ENCODE results near the gene KCNH4. TPM values are rescaled to one million over a fixed set of nuclear protein-coding genes. Genes with fewer than 3 reads are reported as not detected.
A peak's percentile ranks its signal among the peaks of the same experiment; 100 is the strongest.

KCNH4 gene
- total RNA-seq, 6 experiments from 2014 or later = 0.11 TPM; not detected in 5

- no peaks in the 10 kb centered on the region for H3K9me3 ChIP-seq
- 50% methylated on average over 1 of the region's 4 CpGs for WGBS (ENCODE audit: insufficient coverage, low coverage, low lambda C conversion rate, missing lambda C conversion rate)
- TF ChIP-seq CTCF (IDR thresholded peaks at IDR 0.05) (no peak), POLR2A (IDR thresholded peaks at IDR 0.05) (no peak)
- no peak for DNase-seq
- H3K4me1 ChIP-seq = peaks cover 0 to 64% (median 20%) of the 10 kb centered on the region in 4 donors
- intact Hi-C loops (cut with DNase I) = no loop called here
- no peaks in the 10 kb centered on the region for H3K27me3 ChIP-seq
- no peak for ATAC-seq
- H3K27ac ChIP-seq = peak overlapping the region in 2 of 3 donors; percentile 36 to 93
- H3K36me3 ChIP-seq = peaks cover 0 to 15% (median 5%) of the 10 kb centered on the region in 4 donors
- no peak overlapping the region for H3K4me3 ChIP-seq
Observed at GRCh38 chr17:42133461-42134041, 47.4 kb downstream of the KCNH4 start.

- no peak for TF ChIP-seq CTCF (IDR thresholded peaks at IDR 0.05)
- TF ChIP-seq POLR2A (IDR thresholded peaks at IDR 0.05) = no peak
- Histone ChIP-seq H3K36me3 (peaks cover 0 to 21% (median 8%) of the 10 kb centered on the region in 4 donors), H3K9me3 (no peaks in the 10 kb centered on the region), H3K4me3 (no peak overlapping the region), H3K27ac (peak overlapping the region in 2 of 3 donors; percentile 13 to 93), H3K4me1 (peaks cover 0 to 62% (median 20%) of the 10 kb centered on the region in 4 donors), H3K27me3 (no peaks in the 10 kb centered on the region)
- 69% methylated on average over 3 of the region's 3 CpGs for WGBS (ENCODE audit: insufficient coverage, low coverage, low lambda C conversion rate, missing lambda C conversion rate)
- no peak for ATAC-seq
- no peak for DNase-seq
- intact Hi-C loops (cut with DNase I) = no loop called here
Observed at GRCh38 chr17:42132941-42133340, 48.0 kb downstream of the KCNH4 start.

GRCh38 chr17:42131981-42132432, 48.9 kb downstream of the KCNH4 start:
- intact Hi-C loops (cut with DNase I) = no loop called here
- no peak overlapping the region for H3K4me3 ChIP-seq
- peak overlapping the region; percentile 36 to 93 (median 49) for H3K27ac ChIP-seq
- no peaks in the 10 kb centered on the region for H3K9me3 ChIP-seq
- 44% methylated on average over 4 of the region's 4 CpGs for WGBS (ENCODE audit: insufficient coverage, low coverage, low lambda C conversion rate, missing lambda C conversion rate)
- TF ChIP-seq POLR2A (IDR thresholded peaks at IDR 0.05) (no peak), CTCF (IDR thresholded peaks at IDR 0.05) (no peak)
- peaks cover 0 to 31% (median 14%) of the 10 kb centered on the region in 4 donors for H3K36me3 ChIP-seq
- DNase-seq (no peak), ATAC-seq (peak in 1 of 4 donors; percentile 2)
- peaks cover 0 to 57% (median 18%) of the 10 kb centered on the region in 4 donors for H3K4me1 ChIP-seq
- H3K27me3 ChIP-seq = no peaks in the 10 kb centered on the region

GRCh38 chr17:42131232-42131631, 49.7 kb downstream of the KCNH4 start:
- intact Hi-C loops (cut with DNase I) = no loop called here
- ATAC-seq = no peak
- Histone ChIP-seq H3K27ac (peak overlapping the region in 2 of 3 donors; percentile 49 to 73), H3K9me3 (no peaks in the 10 kb centered on the region), H3K4me1 (peaks cover 0 to 50% (median 12%) of the 10 kb centered on the region in 4 donors), H3K36me3 (peaks cover 0 to 35% (median 16%) of the 10 kb centered on the region in 4 donors), H3K27me3 (no peaks in the 10 kb centered on the region), H3K4me3 (no peak overlapping the region)
- no peak for DNase-seq
- WGBS (ENCODE audit: insufficient coverage, low coverage, low lambda C conversion rate, missing lambda C conversion rate) = 84% methylated on average over 4 of the region's 4 CpGs
- TF ChIP-seq CTCF (IDR thresholded peaks at IDR 0.05) (no peak), POLR2A (IDR thresholded peaks at IDR 0.05) (no peak)
